IPS DF 4.7 (cell line): ENCODE data around the gene WDR62.
"Not testable (repeated sequence)": the region's sequence is repeated elsewhere in the genome, so short reads cannot be mapped to it uniquely, and the experiment has no call there.

ENCODE experiments used
- DNase-seq: peaks from one replicate; pipeline ENCODE4 v3.0.0-alpha.2; 2013; ENCODE audit warnings: low spot score; ENCODE audit errors: extremely low read depth

Gene WDR62

GRCh38 chr19:36032251-36033104, 22.2 kb upstream of the WDR62 start, which contains the start of gene CLIP3:
TSS of gene CLIP3 (minus strand) at chr19:36032873. CDS start at chr19:36032357, 516 bp downstream.
- DNase-seq, result no peak

GRCh38 chr19:36040495-36040894, 14.2 kb upstream of the WDR62 start:
- DNase-seq, result no peak

- not testable (repeated sequence) for DNase-seq
Observed at GRCh38 chr19:36041092-36041491, 13.6 kb upstream of the WDR62 start.

GRCh38 chr19:36041831-36042230, 12.9 kb upstream of the WDR62 start:
- DNase-seq, result no peak

GRCh38 chr19:36043952-36044351, 10.7 kb upstream of the WDR62 start:
- DNase-seq, result no peak

GRCh38 chr19:36046443-36047050, 8.2 kb upstream of the WDR62 start:
- no peak for DNase-seq

- DNase-seq, result no peak
Observed at GRCh38 chr19:36047835-36048234, 6.9 kb upstream of the WDR62 start.

- DNase-seq, result no peak
Observed at GRCh38 chr19:36049080-36049698, 5.5 kb upstream of the WDR62 start.

- no peak for DNase-seq
Observed at GRCh38 chr19:36051236-36051635, 3.5 kb upstream of the WDR62 start.

GRCh38 chr19:36051637-36052036, 3.1 kb upstream of the WDR62 start:
- no peak for DNase-seq

GRCh38 chr19:36054119-36054732, 471 bp upstream of the WDR62 start, which contains the start of gene THAP8:
TSS of gene THAP8 (minus strand) at chr19:36054285. CDS start at chr19:36054217, 68 bp downstream.
- DNase-seq, result peak; percentile 95

- DNase-seq, result no peak
Observed at GRCh38 chr19:36058481-36059179, 3.9 kb downstream of the WDR62 start.

- DNase-seq, result no peak
Observed at GRCh38 chr19:36059180-36059910, 4.6 kb downstream of the WDR62 start.

GRCh38 chr19:36060430-36060829, 5.7 kb downstream of the WDR62 start:
- no peak for DNase-seq

- no peak for DNase-seq
Observed at GRCh38 chr19:36061367-36061766, 6.7 kb downstream of the WDR62 start.

- DNase-seq, result no peak
Observed at GRCh38 chr19:36064826-36065225, 10.1 kb downstream of the WDR62 start.

GRCh38 chr19:36067681-36068080, 13.0 kb downstream of the WDR62 start:
- DNase-seq, result no peak

- not testable (repeated sequence) for DNase-seq
Observed at GRCh38 chr19:36068810-36069499, 14.3 kb downstream of the WDR62 start.

- no peak for DNase-seq
Observed at GRCh38 chr19:36072081-36072480, 17.4 kb downstream of the WDR62 start.
